Bronchial epithelial cell (primary cell): Measurements from ENCODE around the gene STH. TPM values are rescaled to one million over a fixed set of nuclear protein-coding genes. Genes with fewer than 3 reads are reported as not detected.
"Not testable (repeated sequence)": the region's sequence is repeated elsewhere in the genome, so short reads cannot be mapped to it uniquely, and the experiment has no call there.

Experiments
- DNase-seq: peaks from one replicate; pipeline ENCODE4 v3.0.0-alpha.2; 2010; ENCODE audit warnings: low read depth
- FAIRE-seq: peaks from 2 replicates; lab custom pipeline; 2011; peaks lifted over from hg19 to GRCh38; lab: Jason Lieb, UNC
- H3K27me3 ChIP-seq: 2 replicates; pipeline ENCODE4 v1.5.1; 2011; ENCODE audit warnings: low read length; ENCODE audit not compliant: control insufficient read depth, insufficient read depth
- H3K36me3 ChIP-seq: 2 replicates; pipeline ENCODE4 v1.5.1; 2011; ENCODE audit warnings: low read length; ENCODE audit not compliant: control insufficient read depth, insufficient read depth
- H3K4me3 ChIP-seq: 2 replicates; pipeline ENCODE4 v1.5.1; 2011; ENCODE audit warnings: mild to moderate bottlenecking, low read depth, low read length, control low read depth
- CTCF ChIP-seq: IDR thresholded peaks from 2 replicates; pipeline ENCODE4 v1.5.1; 2011; ENCODE audit warnings: mild to moderate bottlenecking, moderate library complexity, low read length, control low read depth, inconsistent platforms; ENCODE audit not compliant: insufficient read depth, severe bottlenecking
- total RNA-seq: library from RNA; depleted of rRNA; stranded (reverse); fragments of >200 nt; gene quantifications from 2 replicates; pipeline ENCODE4 v1.2.1, GENCODE V29; 2014

STH gene
- total RNA-seq, 1 donor from 2014 or later: not detected

- FAIRE-seq: no peak
- Histone ChIP-seq H3K4me3 (no peak overlapping the region), H3K36me3 (no peaks in the 10 kb centered on the region), H3K27me3 (peaks cover 17% of the 10 kb centered on the region)
- no peak for DNase-seq
- no peak for TF ChIP-seq CTCF
Observed at GRCh38 chr17:45952814-45953320, 46.2 kb upstream of the STH start.

GRCh38 chr17:45953561-45953960 lies 45.5 kb upstream of the STH start:
- Histone ChIP-seq H3K27me3 (peaks cover 17% of the 10 kb centered on the region), H3K36me3 (no peaks in the 10 kb centered on the region), H3K4me3 (no peak overlapping the region)
- TF ChIP-seq CTCF: no peak
- FAIRE-seq (no peak), DNase-seq (no peak)

GRCh38 chr17:45954914-45955313 lies 44.1 kb upstream of the STH start:
- H3K36me3 ChIP-seq: no peaks in the 10 kb centered on the region
- FAIRE-seq (no peak), DNase-seq (no peak)
- no peak overlapping the region for H3K4me3 ChIP-seq
- H3K27me3 ChIP-seq: peaks cover 10% of the 10 kb centered on the region
- no peak for TF ChIP-seq CTCF

- H3K4me3 ChIP-seq: no peak overlapping the region
Observed at GRCh38 chr17:45955326-45955725, 43.7 kb upstream of the STH start.

GRCh38 chr17:45956090-45956489 lies 43.0 kb upstream of the STH start:
- Histone ChIP-seq H3K27me3 (peaks cover 5% of the 10 kb centered on the region), H3K4me3 (no peak overlapping the region), H3K36me3 (no peaks in the 10 kb centered on the region)
- FAIRE-seq (no peak), DNase-seq (no peak)
- TF ChIP-seq CTCF: no peak

More at GRCh38 chr17:45955326-45955725, 43.7 kb upstream of the STH start:
- DNase-seq (no peak), FAIRE-seq (no peak)
- TF ChIP-seq CTCF: no peak
- Histone ChIP-seq H3K36me3 (no peaks in the 10 kb centered on the region), H3K27me3 (peaks cover 6% of the 10 kb centered on the region)

GRCh38 chr17:45956746-45957145 lies 42.3 kb upstream of the STH start:
- not testable (repeated sequence) for FAIRE-seq, DNase-seq

More at GRCh38 chr17:45956746-45957145, 42.3 kb upstream of the STH start:
- H3K36me3 ChIP-seq, H3K27me3 ChIP-seq, H3K4me3 ChIP-seq: not testable (repeated sequence)
